HG03108 (cell line): ENCODE measurements around the gene IRX4.
"Not testable (repeated sequence)": the region's sequence is repeated elsewhere in the genome, so short reads cannot be mapped to it uniquely, and the experiment has no call there.

Experiments used
- ATAC-seq: cut with Tn5 transposase; IDR thresholded peaks from one replicate; pipeline ENCODE4 v1.9.1; 2021; ENCODE audit warnings: moderate library complexity; ENCODE audit not compliant: unreplicated experiment

Gene IRX4

DNA sequence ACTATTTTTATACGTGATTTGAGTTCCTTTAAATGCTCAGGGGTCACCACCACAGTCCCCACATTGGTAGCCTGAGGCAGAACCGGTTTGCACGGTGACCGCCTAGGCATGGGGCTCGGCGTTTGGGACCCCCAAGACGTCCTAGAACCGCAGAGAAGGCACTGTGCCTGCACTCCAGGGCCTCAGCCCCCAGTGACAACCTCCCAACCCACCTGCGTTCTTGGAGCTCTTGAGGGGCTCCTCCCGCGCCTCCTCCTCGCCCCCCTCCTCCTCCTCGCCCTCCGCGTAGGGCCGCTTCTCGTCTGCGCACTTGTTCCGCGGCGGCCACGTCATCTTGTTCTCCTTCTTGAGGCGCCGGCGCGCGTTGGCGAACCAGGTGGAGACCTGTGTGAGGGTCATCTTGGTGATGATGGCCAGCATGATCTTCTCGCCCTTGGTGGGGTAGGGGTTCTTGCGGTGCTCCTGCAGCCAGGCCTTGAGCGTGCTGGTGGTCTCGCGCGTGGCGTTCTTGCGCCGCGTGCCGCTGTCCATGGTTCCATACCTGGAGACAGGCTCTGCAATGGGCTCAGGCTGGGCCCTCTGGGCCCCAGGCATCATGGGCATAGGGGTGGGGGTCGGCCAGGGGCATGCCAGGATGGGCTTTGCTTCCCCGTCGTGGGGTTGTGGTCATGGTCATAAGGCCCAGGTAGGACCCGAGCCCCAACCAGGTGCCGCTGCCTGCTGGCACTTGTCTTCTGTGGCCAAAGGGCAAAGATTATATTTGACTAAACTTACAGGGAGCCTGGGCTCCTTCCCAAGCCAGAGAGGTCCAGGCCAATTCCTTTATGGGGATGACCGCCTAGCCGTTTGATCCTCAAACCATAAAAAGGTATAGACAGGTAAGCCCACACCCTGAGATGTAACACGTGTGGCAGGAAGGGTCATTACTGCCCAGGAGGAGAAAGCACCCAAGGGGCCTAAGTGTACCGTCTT lies 3.1 kb downstream of the IRX4 start:
- ATAC-seq, result no peak

DNA sequence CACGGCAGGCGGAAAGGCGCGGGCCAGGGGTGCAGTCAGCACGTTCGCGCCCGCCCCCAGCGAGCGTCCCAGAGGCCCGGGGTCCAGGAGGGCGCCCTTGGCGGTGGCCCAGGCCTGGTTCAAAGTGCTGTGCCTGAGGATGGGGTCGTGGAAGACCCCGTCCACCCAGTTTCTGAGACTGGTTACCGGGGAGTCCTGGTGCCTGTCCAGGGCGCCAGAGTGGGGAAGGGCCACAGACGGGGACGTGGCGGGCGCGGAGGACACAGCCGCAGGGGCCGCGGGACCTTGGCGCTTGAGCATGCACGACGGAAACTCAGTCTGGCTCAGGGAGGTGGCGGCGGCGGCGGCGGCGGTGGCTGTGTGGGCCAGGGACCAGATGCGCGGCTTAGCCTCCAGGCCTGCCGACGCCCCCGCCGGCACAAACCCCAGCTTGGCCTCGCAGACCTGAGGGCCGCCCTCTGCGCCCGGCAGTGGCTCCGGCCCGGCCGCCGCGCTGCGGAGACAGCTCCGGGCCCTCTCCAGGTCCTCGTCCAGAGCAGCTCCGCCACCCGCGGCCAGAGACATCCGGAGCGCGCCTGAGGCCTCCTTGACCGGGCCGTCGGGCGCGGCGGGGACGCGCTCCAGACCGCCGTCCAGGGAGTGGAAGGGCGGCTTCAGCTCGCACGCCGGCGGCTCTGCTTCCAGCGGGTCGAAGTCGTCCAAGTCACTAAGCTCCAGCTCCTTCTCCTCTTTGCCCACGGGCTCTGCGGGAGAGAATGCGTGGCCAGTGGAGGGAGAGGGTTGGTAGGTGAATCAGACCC lies 4.5 kb downstream of the IRX4 start:
- ATAC-seq, result no peak

DNA sequence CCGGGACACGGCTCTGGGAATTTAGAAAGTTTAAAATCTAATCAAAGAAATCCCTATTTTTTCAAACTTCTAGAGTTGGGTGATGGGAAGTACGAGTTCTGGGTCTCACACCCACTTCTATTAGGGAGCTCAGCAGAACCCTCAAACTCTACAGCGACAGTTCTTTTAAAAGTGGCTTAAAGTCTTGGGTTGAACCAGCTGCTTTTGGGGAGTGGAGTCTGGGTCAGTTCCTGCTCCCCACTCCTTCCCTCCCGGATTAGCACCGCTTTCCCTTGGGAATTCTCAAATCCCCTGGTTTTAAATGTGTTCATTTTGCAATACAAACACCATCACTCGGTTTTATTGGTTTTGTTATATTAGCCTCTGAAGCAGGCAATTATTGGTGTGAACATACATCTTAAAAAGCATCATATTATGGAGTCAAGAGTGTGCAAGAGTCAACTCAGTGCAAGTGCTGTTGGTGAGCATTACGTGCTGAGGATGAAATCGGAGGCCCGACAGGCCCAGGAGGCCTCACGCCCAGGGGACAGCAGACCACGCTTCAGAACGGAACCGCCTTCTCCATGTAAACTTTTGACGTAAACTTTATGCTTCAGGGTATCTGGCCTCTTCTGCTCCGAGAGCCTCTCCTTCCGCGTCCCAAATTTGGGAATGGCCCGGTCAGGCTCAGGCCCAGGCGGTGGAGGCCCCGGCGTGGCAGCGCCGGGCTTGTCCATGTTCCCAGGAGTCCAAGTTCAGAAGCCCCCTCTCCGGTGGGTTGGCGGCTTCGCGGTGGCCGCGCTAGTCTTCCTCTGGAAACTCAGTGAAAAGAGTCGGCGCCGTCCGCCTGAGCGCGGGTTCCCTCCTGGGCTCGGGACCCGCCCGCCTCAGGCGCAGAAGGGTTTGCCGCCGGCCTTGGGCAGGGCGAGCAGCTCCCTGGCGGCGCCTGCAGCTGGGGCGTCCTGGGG lies 5.3 kb downstream of the IRX4 start:
- no peak for ATAC-seq

DNA sequence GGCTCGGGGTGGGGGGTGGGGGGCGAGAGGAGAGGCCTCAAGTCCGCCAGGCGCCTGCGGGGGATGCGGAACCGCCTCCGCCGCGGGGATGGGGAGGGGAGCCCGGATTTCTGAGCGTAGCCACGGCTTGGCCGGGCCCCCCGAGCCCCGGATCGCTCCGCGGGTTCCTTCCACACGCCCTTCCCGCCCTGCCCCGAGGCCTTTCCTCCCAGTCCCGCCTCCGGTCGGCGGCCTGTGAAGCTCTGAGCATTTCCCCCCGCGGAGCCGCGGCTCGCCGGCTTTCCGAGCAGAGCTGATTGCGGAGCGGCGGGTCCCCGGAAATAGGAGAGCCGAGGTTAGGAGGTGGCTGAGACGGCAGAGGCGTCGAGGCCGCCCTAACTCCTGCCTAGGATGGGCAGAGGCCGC lies 6.1 kb downstream of the IRX4 start:
- no peak for ATAC-seq

DNA sequence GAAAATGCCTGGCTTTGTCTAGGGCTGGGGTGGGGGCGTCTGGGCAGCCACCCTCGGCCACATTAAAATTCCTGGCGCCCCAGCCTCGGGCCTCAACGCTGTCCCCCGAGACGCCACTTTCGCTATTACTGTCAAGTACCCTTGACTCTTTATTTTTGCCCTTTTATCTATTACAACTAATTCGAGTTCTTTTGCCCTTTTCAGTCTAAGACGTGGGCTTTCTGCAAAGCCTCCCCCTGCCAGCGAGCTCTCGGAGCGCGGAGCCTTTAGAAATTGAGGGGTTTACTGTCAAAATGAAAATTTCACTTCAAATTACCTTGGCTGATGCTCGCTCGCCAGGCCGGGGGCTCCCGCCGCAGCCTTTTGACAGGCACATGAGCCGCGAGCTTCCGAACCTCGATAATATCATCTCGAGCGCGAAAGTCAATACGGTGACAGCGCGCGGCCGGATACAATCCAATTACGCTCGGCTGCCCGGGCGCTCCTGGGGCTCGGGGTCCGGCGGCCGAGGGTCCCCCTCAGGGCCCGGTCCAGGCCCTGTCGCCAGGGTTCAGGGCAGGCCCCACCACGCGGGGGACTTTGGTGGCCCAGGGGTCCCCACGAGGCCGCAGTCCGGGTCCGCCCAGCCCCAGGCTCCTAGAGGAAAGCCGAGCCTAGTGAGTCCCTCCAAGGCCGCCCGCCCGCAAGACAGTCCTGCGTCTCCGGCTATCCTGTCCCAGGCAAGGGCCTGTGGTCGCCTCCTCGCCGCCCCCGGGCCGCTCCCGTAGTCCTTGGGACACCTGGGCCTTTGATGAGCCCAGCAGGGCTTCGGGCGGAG lies 6.7 kb downstream of the IRX4 start:
- no peak for ATAC-seq

DNA sequence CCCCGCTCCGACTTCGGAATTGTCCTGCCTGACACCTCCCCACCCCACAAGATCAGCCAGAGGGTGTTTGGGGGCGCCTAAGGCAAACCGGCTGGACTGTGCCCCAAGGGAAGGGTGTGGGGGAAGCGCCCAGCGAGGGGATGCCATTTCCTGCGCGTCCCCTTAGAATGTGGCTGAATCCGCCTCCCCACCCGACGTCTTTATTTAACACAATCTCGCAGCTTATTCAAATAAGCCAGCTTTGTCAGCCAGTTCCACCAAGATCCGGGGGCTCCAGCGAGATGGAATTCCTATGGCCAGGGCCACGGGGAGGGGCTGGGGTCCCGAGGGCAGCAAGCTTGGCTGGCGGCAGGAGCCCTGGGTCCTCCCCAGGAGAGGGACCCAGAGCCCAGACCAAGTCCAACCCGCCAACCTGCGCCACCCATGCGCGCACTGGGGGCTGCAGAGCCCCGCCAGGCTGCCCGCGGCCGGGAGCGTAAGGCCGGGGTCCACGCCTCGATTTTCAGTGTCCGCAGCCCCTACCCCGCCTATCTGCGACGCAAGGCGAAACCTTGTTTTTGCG lies 7.4 kb downstream of the IRX4 start:
- ATAC-seq, result no peak

DNA sequence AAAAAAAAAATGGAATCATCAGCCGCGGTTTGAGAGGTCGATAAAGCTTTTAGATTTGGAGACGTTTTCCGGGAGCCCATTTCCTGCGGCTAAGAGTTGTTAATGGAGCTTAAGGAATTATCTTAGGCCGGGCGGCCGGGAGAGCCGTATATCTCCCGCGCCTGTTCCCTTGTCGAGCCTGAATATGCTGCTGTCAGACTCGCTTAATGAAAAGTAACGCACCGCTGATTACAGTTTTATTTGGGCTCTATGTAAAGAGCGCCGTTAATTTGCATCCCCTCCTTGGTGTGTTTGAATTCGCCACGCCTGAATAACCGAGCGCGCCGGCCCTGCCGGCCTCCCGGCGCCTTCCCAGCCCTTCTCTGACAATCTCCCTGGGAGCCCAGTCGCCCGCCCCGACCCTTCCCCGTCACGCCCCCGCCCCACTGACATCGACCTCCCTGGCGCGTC lies 7.9 kb downstream of the IRX4 start:
- ATAC-seq, result no peak

DNA sequence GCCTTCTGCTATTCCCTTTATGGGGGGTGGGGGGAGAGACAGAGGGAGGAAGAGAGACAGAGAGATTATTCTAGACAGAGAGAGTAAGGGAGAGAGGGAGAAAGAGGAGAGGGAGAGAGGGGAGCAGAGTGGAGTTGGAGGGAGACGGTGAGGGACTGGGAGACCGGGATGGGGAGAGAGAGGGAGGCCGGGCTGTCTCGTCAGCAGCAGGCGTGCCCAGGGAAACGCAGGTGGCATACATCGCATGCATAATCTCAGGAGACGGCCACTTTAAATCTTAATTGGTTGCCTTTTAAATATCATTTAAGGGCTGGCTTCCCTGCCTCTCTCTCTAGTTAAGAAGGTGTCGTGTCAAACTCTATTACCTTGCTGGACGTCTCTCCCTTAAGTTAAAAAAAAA lies 8.4 kb downstream of the IRX4 start:
- no peak for ATAC-seq

DNA sequence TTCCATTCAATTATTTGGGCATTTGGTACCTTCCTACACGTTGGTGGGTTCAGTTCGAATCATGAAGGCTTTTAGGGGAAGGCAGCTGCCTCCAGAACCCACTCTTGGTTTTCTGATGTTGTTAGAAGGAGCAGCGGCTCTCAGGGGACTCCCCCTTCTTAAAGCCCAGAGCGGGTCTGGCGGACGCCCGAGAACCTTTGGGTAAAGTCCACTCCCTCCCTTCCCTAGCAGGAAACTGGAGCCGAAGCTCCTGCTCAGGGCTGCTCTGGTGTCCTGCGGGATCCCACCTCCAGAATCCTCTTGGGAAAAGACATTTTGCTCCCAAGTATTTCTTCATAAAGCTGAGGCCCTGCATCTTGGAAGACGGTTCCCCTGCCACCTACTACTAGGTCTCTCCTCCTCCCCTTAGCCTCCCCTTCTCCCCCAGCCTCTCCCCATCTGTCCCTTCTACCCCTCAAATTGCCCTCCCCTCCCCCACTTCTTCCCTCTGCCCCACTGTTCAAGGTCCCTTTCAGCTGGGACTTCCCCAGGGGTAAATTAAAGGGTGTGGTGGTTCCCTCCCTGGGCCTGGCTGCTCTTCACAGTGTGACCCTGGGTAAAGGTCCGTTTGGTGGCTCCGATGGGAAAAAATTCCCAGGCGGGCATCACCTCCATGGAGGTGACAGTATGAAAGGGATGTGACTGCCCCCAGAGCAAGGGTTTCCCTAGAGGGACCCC lies 9.3 kb downstream of the IRX4 start:
- no peak for ATAC-seq

DNA sequence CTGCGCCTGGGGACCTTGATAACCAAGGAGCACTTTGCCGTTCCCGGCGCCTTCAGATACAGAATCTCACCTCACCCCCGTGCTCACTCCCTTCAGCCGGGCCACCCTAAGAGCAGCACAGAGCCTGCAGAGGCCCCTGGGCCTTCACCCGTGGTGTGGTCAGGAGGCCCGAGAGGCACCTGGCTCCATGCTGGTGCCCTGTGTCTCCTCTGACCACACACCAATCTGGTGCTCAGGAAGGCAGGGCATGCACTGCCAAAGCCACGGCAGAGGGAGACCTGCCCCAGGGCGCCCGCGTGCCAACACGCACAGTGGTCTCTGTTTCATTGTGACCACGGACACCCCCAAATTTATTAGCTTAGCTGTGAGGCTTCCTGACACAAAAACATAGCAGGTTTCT lies 11.3 kb downstream of the IRX4 start:
- ATAC-seq, result no peak

DNA sequence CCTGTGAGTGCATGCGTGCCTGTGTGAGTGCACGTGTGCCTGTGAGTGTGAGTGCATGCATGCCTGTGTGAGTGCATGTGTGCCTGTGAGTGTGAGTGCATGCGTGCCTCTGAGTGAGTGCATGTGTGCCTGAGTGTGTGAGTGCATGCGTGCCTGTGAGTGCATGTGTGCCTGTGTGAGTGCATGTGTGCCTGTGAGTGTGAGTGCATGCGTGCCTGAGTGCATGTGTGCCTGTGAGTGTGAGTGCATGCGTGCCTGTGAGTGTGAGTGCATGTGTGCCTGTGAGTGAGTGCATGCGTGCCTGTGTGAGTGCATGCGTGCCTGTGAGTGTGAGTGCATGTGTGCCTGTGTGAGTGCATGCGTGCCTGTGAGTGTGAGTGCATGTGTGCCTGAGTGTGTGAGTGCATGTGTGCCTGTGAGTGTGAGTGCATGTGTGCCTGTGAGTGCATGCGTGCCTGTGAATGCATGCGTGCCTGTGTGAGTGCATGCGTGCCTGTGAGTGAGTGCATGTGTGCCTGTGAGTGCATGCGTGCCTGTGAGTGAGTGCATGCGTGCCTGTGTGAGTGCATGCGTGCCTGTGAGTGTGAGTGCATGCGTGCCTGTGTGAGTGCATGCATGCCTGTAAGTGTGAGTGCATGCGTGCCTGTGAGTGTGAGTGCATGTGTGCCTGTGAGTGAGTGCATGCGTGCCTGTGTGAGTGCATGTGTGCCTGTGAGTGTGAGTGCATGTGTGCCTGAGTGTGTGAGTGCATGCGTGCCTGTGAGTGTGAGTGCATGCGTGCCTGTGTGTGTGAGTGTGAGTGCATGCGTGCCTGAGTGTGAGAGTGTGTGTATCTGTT lies 12.1 kb downstream of the IRX4 start:
- not testable (repeated sequence) for ATAC-seq

DNA sequence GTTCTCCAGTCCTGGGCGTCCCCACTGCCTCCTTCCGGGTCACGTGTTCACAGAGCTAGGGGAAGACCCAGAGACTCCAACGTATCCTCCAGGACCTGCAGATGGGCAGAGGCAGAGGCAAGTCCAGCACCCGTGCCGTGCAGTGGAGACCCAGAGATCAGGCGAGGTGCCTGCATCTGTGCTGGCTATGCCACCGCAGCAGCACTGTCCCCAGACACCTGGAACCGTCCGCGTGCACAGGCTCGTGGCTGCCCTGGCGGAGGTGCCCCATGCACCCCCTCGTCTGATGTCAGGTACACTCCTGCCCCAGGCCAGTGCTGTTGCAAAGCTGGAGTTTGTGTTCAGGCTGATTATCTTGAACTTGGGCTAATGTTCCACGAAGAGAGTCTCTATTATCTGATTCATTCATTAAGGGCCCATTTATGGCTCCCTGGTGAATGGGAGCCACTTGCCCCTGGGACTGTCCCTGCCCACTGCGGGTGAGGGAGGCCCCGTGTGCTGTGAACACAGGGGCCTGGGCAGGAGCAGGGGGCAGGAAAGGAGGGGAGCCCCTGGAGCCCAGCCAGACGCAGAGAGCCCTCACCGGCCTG lies 13.7 kb downstream of the IRX4 start:
- ATAC-seq, result no peak

DNA sequence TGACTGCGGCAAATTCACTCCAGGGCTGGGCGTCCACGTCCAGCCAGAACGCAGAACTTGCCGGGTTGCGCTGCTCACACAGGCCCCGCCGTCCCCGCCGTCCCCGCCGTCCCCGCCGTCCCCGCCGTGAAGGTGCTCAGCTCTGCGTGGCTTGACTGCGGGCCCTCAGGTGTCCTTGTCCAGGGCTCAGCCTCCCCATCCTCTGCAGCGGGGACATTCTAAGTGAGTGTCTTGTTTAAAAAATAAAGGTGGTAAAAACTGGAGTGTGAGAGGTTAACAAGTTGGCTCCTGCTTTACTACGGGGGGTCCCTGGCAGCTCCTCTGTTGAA lies 14.9 kb downstream of the IRX4 start:
- ATAC-seq, result no peak

DNA sequence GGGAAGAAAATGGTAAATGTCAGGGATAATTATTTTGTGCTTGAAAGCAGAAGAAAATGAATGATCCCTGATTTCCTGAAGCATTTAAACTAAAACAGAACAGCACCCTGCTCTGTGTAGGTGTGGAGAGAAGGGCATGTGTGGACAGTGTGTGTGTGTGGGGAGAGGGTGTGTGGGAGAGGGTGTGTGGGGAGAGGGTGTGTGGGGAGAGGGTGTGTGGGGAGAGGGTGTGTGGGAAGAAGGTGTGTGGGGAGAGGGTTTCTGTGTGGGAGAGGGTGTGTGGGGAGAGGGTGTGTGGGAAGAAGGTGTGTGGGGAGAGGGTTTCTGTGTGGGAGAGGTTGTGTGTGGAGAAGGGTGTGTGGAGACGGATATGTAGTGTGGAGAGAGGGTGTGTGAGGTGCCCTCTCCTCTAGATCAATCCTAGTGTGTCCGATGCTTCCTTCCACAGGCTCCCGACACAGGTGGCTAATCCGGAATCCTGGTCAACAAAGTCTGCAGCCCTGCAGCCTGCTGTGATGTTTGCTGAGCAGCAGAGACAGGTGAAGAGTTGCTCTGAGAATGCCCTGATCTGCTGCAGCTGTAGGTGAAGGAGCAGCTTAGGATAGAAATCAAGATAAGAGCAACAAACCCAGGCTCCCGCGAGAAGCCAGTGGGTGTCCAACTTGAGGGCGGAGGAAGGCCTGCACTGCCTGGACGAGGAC lies 15.5 kb downstream of the IRX4 start:
- ATAC-seq, result no peak

DNA sequence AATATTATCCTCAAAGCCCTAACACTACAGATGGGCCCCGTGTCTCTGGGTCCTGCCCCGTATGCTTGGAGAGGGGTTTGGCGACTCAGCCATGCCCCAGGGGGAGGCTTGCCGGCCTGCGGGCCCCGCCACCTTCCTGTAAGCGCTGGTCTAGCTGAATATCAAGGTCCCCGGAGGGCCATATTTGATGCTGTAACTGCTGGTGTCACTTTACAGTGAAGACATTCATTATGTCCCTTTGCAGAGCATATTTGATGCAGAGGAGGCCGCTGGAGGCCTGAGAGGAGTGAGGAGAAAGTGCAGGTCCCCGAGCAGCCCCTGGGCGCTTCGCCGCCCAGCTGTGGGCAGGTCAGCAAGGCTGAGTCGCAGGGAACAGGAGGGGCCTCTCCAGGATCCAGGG lies 16.8 kb downstream of the IRX4 start:
- ATAC-seq, result no peak

DNA sequence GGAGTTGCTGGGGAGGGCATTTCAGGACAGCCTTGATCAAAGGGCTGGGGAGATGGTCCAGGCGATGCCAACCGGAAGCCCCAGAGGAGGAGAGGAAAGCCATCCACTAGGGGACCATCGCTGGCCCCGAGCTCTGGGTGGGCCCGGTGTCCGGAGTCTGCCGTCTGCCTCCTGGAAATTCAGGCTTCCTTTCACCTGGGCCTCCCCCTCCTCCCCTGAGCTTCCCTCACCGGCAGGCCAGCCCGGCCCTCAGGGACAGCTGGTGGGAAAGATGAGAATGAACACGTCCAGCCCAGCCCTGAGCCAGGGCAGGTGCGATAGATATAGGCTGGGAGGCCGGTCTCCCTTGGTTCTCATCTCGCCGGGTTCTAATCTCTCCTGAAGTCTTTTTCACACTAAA lies 17.2 kb downstream of the IRX4 start:
- no peak for ATAC-seq

DNA sequence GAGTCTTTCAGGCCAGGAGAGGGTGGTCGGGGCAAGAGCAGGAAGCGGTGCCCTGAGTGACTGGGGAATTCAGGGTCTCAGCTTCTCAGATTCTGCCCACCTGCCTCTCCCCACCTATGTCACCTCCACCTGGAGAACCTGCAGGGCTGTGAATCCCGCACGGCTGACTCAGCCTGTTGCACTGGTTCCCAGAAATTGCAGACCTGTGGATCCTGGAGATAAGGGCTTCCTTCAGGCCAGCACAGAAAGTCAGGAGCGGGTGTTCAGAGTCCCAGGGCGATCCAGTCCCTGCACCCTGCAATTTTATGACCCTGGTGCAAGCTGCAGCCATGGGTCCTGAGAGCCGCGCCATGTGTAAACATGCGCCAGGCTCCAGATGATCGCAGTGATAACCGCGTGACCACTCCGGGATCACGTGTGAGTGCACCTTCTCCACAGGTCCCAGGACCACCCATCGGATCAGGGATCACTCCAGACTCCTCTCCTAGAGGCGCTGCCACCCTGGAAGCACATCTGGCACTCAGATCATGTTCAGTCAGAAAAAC lies 17.8 kb downstream of the IRX4 start:
- ATAC-seq, result no peak
